T-helper 17 cell (primary cell): ENCODE data around the gene OSGIN1. TPM values are rescaled to one million over a fixed set of nuclear protein-coding genes. Genes with fewer than 3 reads are reported as not detected.

Experiments used
- ATAC-seq: fragments of 150-1000 bp; cut with Tn5 transposase; 2 replicates; pipeline ENCODE4 v1.10.0; 2021; ENCODE audit warnings: mild to moderate bottlenecking, moderate library complexity
- DNase-seq, 3 donors: peaks; one replicate each; pipeline versions ENCODE4 v3.0.0 to v3.0.0-alpha.2; 2020 to 2021
- H3K9me3 ChIP-seq: one replicate; pipeline ENCODE4 v1.7.0; 2013; ENCODE audit warnings: low read length, mild to moderate bottlenecking; ENCODE audit not compliant: control insufficient read depth, poor library complexity, severe bottlenecking
- H3K27ac Mint-ChIP-seq: one replicate; pipeline ENCODE4 v1.8.0; 2022; ENCODE audit warnings: mild to moderate bottlenecking, moderate library complexity, mixed read lengths
- H3K27me3 Mint-ChIP-seq: one replicate; pipeline ENCODE4 v1.8.0; 2022; ENCODE audit warnings: mixed read lengths
- H3K36me3 Mint-ChIP-seq: one replicate; pipeline ENCODE4 v1.8.0; 2022; ENCODE audit warnings: low read depth, mixed read lengths
- H3K4me1 Mint-ChIP-seq: one replicate; pipeline ENCODE4 v1.8.0; 2022; ENCODE audit warnings: mild to moderate bottlenecking, mixed read lengths
- H3K4me3 Mint-ChIP-seq: one replicate; pipeline ENCODE4 v1.8.0; 2022; ENCODE audit warnings: mild to moderate bottlenecking, moderate library complexity, mixed read lengths
- total RNA-seq, 4 donors: library from RNA in 2 of 4; stranded (reverse) in 2 of 4; gene quantifications; one replicate each; pipeline ENCODE4 v1.2.3 and lab custom pipeline; 2022 to 2026

Gene OSGIN1
- total RNA-seq, 2 donors from 2014 or later, result 1.1 to 1.4 TPM

DNA sequence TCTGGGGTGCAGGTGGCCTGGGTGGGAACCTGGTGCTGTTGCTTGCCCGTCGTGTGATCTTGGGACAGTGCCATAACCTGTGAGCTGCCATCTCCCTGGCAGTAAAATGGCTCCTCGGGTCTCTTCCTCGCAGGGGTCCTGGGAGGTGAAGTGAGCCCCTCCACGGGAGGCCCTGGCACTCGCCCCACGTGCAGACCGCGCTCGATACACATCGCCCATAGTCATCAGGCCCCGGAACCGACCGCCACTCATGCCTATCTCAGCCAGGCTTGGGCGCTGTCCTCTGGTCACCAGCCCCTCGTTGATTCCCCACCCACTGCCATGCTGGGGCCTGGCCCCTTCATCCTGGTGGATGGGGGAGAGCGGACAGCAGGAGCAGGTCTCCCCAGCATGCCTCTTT lies 21.5 kb upstream of the OSGIN1 start:
- Mint-ChIP-seq H3K4me3 (no peak overlapping the region), H3K27ac (no peak overlapping the region), H3K4me1 (peaks cover 5% of the 10 kb centered on the region), H3K27me3 (peaks cover 8% of the 10 kb centered on the region), H3K36me3 (peaks cover 4% of the 10 kb centered on the region)
- no peaks in the 10 kb centered on the region for H3K9me3 ChIP-seq
- DNase-seq (no peak), ATAC-seq (no peak)

DNA sequence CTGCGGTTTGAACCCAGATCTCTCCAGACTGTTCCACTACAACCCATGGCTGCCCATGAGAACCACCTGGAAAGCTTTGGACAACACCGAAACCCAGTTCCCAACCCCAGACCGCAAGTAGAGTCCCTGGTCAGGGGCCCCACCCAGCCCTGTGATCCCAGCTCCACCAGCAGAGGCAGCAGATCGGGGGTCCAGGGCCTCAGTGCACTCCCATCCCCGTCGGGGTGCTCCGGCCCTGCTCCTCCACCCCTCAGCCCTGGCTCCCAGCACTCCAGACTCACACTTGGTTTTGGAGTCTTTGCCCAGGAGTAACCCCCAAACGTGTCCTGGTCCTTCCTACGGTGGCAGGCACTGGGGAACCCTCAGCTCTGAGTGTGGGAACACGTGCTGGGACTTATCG lies 20.7 kb upstream of the OSGIN1 start:
- no peak for ATAC-seq
- no peak overlapping the region for H3K27ac Mint-ChIP-seq
- peaks cover 8% of the 10 kb centered on the region for H3K27me3 Mint-ChIP-seq
- no peaks in the 10 kb centered on the region for H3K9me3 ChIP-seq
- DNase-seq, result no peak
- no peak overlapping the region for H3K4me3 Mint-ChIP-seq
- peaks cover 5% of the 10 kb centered on the region for H3K4me1 Mint-ChIP-seq
- H3K36me3 Mint-ChIP-seq, result peaks cover 6% of the 10 kb centered on the region

- H3K4me3 Mint-ChIP-seq, result no peak overlapping the region
- peaks cover 5% of the 10 kb centered on the region for H3K4me1 Mint-ChIP-seq
- ATAC-seq (no peak), DNase-seq (no peak)
- peaks cover 6% of the 10 kb centered on the region for H3K36me3 Mint-ChIP-seq
- no peaks in the 10 kb centered on the region for H3K9me3 ChIP-seq
- peaks cover 8% of the 10 kb centered on the region for H3K27me3 Mint-ChIP-seq
- H3K27ac Mint-ChIP-seq, result no peak overlapping the region
These were observed 19.9 kb upstream of the OSGIN1 start for GRCh38 chr16:83932955-83933673.

DNA sequence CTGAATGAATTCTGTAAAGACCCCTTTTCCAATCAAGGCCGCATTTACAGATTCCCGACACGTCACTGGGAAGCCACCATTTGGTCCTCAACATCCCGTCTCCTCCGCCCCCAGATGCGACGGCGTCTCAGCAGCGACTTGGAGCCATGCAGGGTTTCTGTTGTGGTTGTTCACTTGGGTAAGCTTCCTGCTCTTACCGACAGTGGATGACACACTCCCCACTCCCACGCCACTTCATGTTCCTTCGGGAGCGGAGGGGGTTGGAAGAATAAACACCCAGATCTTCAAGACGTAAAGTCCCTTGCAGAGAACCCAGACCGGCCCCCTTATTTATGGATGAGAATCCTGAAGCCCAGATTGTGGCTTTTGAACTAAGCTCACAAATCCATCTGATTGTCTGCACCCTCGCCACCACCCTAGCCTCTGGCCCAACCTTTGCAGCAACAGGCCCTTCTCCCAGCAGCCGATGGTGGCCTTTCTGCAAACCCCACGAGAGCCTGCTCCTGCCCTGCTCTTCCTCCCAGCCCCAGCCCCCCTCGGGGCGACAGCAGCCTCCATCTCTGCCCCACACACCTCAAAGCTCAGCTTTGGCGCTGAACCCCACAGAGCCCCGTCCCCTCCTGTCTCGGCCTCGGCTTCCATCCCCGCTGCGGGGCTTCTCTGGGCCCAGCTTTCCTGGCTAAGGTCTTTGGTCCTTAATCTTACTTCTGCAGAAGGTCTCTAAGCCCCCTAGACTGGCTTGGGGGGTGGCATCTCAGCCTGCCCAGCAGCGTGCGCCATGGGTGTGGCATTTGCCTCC lies 19.0 kb upstream of the OSGIN1 start:
- Mint-ChIP-seq H3K27me3 (peaks cover 8% of the 10 kb centered on the region), H3K36me3 (peaks cover 6% of the 10 kb centered on the region), H3K4me3 (no peak overlapping the region), H3K27ac (no peak overlapping the region), H3K4me1 (peaks cover 6% of the 10 kb centered on the region)
- DNase-seq, result no peak
- no peak for ATAC-seq
- no peaks in the 10 kb centered on the region for H3K9me3 ChIP-seq

GRCh38 chr16:83934684-83934977 lies 18.4 kb upstream of the OSGIN1 start:
- DNase-seq (no peak), ATAC-seq (no peak)
- H3K27ac Mint-ChIP-seq, result no peak overlapping the region
- H3K4me3 Mint-ChIP-seq, result no peak overlapping the region
- peaks cover 11% of the 10 kb centered on the region for H3K4me1 Mint-ChIP-seq
- H3K36me3 Mint-ChIP-seq, result peaks cover 6% of the 10 kb centered on the region
- no peaks in the 10 kb centered on the region for H3K9me3 ChIP-seq
- peaks cover 8% of the 10 kb centered on the region for H3K27me3 Mint-ChIP-seq

- no peaks in the 10 kb centered on the region for H3K9me3 ChIP-seq
- Mint-ChIP-seq H3K27me3 (peaks cover 9% of the 10 kb centered on the region), H3K36me3 (peaks cover 6% of the 10 kb centered on the region), H3K27ac (no peak overlapping the region), H3K4me3 (no peak overlapping the region), H3K4me1 (peaks cover 11% of the 10 kb centered on the region)
- ATAC-seq (no peak), DNase-seq (no peak)
These were observed 17.8 kb upstream of the OSGIN1 start for GRCh38 chr16:83935005-83935857.

GRCh38 chr16:83935858-83936255 lies 17.2 kb upstream of the OSGIN1 start:
- no peaks in the 10 kb centered on the region for H3K9me3 ChIP-seq
- peaks cover 12% of the 10 kb centered on the region for H3K27me3 Mint-ChIP-seq
- no peak for ATAC-seq

GRCh38 chr16:83936581-83937165 lies 16.4 kb upstream of the OSGIN1 start:
- Mint-ChIP-seq H3K27ac (no peak overlapping the region), H3K36me3 (peaks cover 6% of the 10 kb centered on the region), H3K4me3 (no peak overlapping the region), H3K4me1 (peaks cover 16% of the 10 kb centered on the region), H3K27me3 (peaks cover 12% of the 10 kb centered on the region)
- DNase-seq (no peak), ATAC-seq (no peak)
- H3K9me3 ChIP-seq, result no peaks in the 10 kb centered on the region

More at GRCh38 chr16:83935858-83936255, 17.2 kb upstream of the OSGIN1 start:
- no peak overlapping the region for H3K27ac Mint-ChIP-seq
- no peak for DNase-seq
- no peak overlapping the region for H3K4me3 Mint-ChIP-seq
- H3K4me1 Mint-ChIP-seq, result peaks cover 13% of the 10 kb centered on the region
- H3K36me3 Mint-ChIP-seq, result peaks cover 6% of the 10 kb centered on the region

DNA sequence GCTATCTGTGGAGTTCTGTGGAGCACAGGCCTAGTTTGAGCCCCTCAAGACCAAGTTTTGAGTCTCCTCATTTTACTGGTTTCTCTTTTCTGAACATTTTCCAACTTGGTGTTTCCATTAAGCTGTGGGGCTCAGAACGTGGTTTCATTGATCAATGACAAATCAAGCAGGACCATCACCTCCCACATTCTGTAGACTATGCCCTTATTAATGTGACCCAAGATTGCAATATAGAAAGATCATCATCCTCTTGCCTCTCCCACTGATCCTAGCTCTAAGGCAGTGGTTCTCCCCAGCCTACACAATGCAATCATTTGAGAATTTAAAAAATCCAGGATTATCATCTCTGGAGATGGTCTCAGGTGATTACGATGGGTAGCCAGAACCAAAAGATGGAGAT lies 15.8 kb upstream of the OSGIN1 start:
- H3K4me1 Mint-ChIP-seq, result peaks cover 16% of the 10 kb centered on the region
- DNase-seq (no peak), ATAC-seq (no peak)
- H3K27ac Mint-ChIP-seq, result no peak overlapping the region
- no peak overlapping the region for H3K4me3 Mint-ChIP-seq
- H3K27me3 Mint-ChIP-seq, result peaks cover 12% of the 10 kb centered on the region
- peaks cover 6% of the 10 kb centered on the region for H3K36me3 Mint-ChIP-seq
- H3K9me3 ChIP-seq, result no peaks in the 10 kb centered on the region

GRCh38 chr16:83937922-83938885 lies 14.8 kb upstream of the OSGIN1 start:
- DNase-seq (no peak), ATAC-seq (no peak)
- Mint-ChIP-seq H3K36me3 (peaks cover 6% of the 10 kb centered on the region), H3K27ac (no peak overlapping the region), H3K4me3 (no peak overlapping the region), H3K4me1 (peaks cover 16% of the 10 kb centered on the region), H3K27me3 (peaks cover 12% of the 10 kb centered on the region)
- H3K9me3 ChIP-seq, result no peaks in the 10 kb centered on the region

DNA sequence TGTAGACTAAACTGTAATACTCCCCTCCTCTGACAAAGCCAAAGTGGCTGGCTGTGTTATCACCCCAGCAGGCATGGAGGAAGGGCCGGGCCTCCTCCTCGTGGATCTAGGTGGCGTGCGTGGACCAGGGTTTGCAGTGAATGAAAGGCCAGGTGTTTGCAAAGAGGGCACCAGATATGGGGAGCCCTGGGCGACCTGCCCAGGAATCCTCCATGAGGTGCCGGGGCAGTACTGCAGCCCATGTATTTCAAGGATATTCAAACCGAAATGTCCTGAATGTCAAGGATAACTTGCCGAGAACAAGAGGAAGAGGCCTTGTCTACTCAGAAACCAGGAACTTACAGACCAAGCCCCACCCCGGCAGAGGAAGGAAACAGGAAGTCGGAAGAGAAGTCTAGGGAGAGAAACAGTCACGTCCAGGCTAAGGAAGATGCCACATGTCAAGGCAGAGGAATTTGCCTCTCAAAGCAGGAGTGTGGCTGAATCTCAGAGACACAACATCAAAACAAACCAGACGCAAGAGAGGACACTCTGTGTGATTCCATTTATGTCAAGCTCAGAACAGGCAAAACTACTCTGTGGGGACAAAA lies 13.7 kb upstream of the OSGIN1 start:
- Mint-ChIP-seq H3K4me1 (peaks cover 14% of the 10 kb centered on the region), H3K36me3 (peaks cover 6% of the 10 kb centered on the region), H3K4me3 (no peak overlapping the region), H3K27me3 (peaks cover 12% of the 10 kb centered on the region), H3K27ac (no peak overlapping the region)
- DNase-seq (no peak), ATAC-seq (no peak)
- H3K9me3 ChIP-seq, result no peaks in the 10 kb centered on the region

DNA sequence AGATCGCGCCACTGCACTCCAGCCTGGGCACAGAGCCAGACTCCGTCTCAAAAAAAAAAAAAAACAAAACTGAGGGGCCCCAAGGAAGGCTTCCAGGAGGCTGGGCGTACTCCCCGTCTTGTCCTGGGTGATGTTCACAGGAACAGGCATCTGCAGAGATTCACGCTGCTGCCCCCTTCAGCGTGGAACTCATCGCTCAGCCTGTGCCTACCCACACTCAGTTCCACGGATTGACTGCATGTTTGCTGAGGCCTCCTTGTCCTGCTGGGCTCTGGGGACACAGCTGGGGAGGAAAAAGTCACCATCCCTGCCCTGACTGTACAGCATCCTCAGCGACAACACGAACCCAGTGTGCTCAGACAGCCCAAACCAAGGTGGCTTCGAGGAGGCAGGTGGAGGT lies 12.9 kb upstream of the OSGIN1 start:
- no peak for ATAC-seq
- no peak overlapping the region for H3K27ac Mint-ChIP-seq

More for the DNA sequence above, 12.9 kb upstream of the OSGIN1 start:
- peaks cover 7% of the 10 kb centered on the region for H3K27me3 Mint-ChIP-seq
- H3K9me3 ChIP-seq, result no peaks in the 10 kb centered on the region
- peaks cover 3% of the 10 kb centered on the region for H3K36me3 Mint-ChIP-seq
- H3K4me3 Mint-ChIP-seq, result no peak overlapping the region
- no peak for DNase-seq
- peaks cover 13% of the 10 kb centered on the region for H3K4me1 Mint-ChIP-seq
